HuH-7.5 (cell line): ENCODE results near the gene AOX1.
"Not testable (repeated sequence)": the region's sequence is repeated elsewhere in the genome, so short reads cannot be mapped to it uniquely, and the experiment has no call there.

Experiments
- DNase-seq: peaks from one replicate; pipeline ENCODE4 v3.0.0; 2011; ENCODE audit warnings: low spot score

The AOX1 gene

DNA sequence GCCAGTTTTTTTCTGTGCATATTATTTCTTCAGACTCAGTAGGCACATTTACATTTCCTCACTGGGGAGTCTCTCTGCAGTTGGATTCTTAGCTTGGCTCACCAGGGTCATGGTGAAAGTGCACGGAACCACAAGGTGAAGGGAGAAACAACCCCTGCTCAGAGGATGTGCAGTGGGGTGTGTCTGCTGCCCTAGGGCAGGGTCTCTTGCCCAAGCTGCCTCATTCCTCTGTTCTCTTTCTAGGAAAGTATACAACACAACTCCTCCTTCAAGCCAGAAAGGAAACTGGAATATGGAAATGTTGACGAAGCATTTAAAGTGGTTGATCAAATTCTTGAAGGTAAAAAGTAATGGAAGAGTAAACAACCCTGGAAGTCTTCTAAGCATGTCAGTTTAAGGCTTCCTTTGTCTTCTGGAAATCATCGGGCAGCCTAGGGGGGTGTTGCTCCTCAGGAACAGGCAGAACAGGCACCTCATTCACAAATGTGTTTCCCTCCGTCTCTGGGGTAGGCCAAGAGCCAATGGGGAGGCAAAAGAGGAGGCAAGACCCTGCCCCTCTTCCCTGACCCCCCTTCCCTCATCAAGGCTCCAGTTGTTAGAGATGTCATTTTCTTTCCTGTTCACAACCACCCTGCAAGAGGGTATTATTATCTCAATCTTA, 41.4 kb downstream of the AOX1 start:
- DNase-seq, result no peak

DNA sequence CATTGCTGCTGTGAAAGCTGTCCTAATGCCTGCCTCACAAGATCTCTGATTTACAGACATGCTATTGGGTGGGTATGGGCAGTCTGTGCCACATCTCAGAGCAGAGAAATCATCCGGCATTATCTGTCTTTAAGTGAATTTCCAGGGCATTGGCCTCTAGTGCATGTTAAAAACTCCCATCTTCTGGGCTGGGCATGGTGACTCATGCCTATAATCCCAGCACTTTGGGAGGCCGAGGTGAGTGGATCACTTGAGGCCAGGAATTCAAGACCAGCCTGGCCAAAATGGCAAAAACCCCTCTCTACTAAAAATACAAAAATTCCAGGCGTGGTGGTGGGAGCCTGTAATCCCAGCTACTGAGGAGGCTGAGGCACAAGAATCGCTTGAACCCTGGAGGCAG, 42.6 kb downstream of the AOX1 start:
- DNase-seq, result not testable (repeated sequence)

DNA sequence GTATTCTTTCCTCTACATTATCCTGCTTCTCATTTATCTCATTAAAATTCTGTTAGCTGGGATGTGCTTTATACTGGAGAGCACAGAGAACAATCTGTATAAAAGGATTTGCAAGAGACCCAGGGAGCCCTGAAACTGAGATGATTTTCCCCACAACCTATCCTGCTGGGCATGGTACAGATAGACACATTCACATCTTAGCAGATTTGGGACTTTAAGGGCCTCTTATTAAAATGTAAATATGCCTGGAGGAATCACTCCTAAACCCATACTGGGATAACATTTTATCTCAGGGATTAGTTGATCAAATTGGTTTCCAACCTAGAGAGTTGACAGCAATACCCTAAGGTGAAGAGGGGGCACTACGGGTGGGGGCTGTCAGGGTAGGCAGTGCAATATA, 45.5 kb downstream of the AOX1 start:
- DNase-seq, result no peak

DNA sequence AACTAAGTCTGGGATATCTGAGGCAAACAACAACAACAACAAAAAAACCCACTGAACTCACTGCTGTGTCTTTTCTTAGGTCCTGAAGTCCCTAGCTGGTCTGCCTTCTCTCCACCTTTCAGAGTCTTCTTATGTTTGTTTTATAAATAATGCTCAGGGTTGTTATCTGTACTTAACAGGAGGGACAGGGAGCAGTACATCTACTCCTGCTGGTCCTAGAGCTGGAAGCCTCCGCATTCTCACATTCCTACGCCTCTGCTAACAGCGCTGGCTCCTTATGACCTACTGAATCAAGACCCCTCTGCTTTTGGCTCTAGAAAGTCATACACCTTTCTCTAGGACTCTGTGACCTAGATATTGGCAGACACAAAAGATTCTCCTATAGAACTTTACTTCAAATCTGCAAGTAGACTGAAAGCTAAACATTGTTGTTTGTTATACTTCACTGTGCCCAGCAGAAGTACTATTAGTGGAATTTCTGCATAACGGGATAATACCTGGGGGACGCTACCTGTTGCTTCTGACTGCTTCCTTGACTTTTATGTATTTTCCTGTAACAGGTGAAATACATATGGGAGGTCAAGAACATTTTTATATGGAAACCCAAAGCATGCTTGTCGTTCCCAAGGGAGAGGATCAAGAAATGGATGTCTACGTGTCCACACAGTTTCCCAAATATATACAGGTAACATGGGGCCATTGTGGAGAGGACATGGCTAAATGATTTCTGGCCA, 48.6 kb downstream of the AOX1 start:
- no peak for DNase-seq

DNA sequence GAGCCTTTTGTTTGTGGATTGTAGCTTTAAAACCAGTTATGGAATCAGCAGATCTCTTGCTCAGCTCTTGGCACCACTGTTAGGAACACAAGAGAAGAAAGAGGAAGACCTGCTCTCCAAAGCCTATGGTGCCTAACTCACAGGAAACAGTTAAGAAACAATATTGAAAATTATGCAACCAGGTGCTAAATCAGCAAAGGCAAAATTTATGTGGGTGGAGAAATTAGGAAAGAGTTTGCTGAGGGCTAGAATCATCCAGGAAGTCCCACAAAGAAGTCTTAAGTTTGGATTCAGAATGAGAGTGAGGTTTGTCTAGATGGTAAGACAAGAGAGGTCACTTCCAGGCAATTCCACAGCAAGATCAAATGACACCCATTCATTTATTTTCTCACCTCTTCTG, 49.4 kb downstream of the AOX1 start:
- no peak for DNase-seq

DNA sequence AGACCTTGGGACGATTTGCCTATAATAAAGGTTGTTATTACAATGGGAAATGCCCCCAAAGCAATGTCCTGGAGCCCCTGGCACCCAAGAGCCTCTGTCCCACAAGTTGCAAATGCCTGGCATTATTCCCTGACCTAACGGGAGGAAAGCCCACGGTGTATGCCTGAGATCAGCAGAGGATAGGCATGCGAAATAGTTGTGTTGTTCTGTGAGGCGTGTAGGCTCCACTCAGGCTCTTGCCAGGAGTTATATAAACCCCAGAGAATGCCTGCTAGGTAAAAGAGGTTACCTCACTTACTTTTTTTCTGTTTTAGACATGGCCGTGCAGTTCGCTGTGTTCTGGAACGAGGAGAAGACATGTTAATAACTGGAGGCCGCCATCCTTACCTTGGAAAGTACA, 52.1 kb downstream of the AOX1 start:
- no peak for DNase-seq

DNA sequence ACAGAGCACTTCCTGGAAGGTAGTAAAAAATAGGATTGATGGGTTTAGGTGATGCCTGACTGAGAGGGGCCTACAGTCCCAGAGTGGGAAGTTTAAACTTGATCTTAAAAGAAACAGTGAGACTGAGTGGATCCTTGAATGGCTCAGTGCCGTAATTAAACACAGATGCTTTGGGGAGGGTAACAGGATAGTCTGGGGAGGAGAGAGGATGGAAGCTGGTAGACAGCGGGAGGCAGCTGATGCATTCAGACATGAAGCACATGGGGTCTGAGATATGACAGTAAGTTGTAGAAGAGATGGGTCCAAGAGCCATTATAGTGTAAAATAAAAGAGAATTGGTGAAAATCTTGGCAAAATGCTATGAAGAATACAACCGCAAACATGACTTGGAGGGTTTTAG, 54.4 kb downstream of the AOX1 start:
- DNase-seq, result no peak

DNA sequence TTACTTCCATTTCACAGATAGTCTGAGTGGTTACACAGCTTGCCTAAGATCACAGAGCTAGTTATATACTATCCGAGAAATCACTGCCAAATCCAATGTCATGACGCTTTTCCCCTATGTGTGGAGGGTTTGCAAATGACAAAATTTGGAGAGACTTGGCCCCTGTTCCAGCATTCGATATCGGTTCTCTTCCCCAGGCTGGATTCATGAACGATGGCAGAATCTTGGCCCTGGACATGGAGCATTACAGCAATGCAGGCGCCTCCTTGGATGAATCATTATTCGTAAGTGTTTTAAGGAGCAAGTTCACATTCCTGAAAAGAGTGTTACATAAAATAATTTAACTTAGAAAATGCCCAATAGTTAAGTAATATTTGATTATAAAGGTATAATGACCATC, 55.1 kb downstream of the AOX1 start:
- DNase-seq, result no peak

DNA sequence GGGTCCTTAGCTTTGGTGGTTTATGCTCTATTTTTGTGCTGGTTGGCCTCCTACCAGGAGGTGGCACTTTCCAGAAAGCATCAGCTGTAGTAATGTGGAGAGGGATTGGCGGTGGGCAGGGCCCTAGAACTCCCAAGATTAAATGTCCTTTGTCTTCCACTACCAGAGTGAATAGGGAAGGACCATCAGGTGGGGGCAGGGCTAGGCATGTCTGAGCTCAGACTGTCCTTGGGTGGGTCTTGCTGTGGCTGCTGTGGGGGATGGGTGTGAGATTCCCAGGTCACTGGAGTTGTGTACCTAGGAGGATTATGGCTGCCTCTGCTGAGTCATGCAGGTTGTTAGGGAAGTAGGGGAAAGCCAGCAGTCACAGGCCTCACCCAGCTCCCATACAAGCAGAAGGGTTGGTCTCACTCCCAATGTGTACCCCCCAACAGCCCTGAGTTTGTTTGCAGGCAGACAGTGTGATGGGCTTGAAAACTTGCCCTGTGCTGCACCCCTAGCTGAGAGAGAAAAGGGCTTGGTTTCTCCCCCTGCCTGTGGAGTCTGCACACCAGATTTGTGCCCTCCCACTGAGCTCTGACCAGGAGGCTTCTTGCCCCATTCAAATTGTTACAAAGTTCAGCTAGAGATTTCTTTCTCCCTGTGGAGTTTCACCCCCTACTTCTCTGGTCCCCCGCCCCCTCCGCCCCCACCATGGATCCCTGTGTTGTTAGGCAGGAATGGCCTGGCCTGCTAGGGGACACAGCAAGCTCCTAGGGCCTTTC, 62.9 kb downstream of the AOX1 start:
- DNase-seq, result not testable (repeated sequence)

DNA sequence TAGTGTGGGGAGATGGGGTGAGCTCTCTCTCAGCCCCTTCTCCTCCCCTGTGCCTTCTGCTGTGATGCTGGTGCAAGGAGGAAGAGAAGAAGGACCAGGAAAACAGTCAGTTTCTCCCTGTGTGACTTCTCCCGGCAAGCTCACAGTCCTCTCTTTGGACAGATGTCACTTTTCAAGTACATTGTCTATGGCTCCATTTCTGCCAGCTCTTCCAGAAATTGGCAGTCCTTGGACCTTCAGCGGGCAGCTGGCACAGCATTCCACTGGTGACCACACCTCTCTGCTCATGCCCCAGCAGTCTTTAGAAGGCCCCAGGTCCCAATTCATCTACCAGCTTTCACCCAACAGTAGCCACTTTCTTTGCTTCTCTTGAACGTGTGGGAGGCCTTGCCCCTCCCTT, 63.9 kb downstream of the AOX1 start:
- DNase-seq, result no peak

DNA sequence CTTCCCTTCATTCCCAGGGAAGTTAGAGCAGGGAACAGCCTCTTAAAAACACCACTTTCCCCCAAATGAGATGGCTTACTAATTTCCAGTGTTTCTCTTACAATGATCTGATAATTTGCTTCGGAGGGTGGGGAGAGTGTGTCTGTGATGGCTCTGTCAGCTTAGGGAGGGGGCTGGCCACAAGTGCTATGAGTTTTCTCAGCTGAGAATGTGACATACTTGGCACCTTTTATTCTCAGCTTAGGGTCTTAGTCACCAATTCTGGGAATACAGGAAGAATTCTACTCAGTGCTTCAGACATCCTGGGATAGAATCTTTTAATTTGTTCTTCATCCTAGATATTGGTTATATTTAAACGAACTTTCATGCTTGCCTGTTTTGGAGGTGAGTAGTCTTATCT, 64.4 kb downstream of the AOX1 start:
- DNase-seq, result no peak

DNA sequence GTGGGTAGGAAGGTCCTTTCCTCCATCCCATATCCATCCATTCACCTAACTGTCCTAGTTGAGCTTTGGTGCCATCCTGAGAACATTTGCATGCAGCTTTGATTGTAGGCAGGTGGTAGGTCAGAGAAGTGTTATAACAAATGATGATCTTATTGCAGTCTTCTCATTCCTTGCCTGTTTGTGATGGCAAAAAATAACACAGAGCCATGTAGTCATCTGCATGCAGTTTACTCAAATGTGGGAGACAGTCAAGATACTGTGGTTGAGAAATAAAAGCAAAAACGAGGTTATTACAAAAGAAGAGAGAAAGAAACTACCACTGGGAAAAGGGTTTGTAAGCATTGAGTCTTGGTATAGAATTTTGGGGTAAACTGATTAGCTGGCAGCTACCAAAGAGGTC, 66.3 kb downstream of the AOX1 start:
- no peak for DNase-seq

DNA sequence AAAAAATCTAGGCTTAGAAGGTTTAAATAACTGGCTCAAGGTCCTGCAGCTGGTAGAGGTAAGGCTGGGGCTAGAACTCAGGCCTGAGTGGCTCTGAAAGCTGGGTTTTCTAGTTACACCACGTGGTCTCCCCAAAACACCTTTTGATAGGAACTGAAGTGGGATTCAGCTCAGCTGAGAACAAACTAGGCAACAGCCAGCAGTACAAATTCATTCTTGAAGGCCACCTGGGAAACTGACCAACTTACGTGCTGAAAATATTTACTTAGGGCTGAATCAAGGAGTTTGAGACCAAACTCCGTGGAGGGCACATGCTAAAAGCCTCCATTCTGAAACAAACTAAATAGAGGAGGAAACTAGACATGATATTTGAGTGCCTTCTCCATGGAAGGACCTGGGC, 67.2 kb downstream of the AOX1 start:
- DNase-seq, result no peak

DNA sequence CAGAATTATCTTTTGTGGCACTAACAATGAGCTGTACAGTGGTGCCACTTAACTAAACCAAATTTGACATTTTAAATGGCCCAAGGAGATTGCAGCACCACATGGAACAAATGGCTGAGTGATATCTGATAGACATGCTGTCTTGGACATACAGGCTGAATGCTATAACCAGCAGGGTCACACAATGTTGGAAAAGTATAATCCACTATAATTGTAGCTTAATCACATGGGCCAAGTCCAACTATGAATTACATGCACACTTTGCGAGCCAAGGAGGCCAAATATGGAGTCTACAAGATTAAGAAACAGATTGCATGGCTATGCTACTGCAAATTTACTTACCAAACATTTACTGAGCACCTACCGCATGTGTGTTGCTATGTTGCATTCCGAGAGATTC, 69.0 kb downstream of the AOX1 start:
- no peak for DNase-seq

DNA sequence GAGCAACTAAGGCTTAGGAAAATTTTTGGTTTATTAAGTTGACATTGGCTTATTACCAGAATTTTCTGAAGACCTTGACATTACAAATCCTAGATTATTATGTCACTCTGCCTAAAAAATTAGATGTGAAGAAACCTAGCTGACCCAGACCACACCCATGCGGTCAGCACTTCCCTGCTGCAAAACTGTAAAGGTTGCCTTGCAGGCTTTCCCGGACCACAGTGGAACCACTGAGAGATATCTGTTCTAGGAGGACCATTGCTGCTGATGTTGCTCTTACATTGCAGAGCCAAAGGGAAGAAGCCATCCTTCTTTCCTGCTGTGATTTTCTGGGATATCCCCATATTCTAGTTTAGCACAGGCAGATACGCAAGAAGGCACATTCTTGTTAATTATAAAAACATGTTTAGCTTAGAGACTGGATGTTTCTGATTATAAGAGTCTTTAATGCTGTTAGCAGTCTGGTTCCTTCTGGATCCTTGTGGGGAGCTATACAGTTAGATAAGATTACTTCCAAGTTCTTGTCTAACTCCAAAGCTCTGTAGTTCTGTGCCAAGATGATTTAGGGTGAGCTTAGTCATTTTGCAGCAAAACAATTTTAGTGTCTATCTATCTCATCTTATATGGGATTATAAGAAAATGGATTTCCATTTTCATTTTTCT, 70.2 kb downstream of the AOX1 start:
- no peak for DNase-seq

DNA sequence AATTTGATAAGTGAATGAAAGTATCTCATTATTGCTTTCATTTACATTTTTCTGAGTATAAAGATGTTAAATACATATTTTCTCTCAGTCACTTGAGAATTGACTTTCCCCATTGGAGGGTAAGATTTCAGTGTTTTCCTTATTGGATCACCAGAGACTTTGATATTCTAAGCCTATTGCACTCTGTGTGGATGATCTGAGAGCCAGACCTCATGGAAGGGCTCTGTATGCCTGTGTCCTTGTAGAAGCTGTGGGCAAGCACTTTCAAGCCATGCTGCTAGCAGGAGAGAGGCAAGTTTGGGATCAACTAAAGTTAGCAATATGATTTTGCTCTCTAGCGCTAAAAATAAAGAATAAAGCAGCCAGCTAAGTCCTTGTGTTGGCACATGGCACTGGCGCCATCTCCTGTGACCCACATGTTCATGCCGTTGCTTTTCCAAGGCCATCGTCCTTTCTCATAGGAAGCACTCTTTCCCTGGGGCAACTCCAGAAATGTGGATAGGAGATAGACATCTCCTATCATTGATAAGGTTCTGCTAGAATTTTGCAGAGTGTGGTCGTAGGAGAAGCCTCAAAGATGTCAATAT, 72.6 kb downstream of the AOX1 start:
- DNase-seq, result no peak

DNA sequence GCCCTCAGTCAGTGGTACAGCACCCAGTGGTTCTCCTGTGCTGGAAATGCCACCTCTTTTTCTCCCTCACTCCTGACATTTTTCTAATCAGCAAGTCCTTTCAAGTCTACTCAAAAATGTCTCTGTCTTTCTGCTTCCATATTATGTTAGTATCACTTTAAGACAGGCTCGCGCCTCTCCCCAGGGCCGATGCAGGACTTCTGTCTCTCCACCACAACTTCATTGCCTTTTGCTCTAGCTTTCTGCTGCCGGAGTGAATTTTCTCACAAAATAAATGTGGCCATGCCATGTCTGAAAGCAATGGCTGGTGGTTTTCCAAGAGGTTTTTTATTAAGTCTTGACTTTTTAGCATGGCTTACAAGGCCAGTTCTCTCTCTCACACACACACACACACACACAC, 73.6 kb downstream of the AOX1 start:
- no peak for DNase-seq

DNA sequence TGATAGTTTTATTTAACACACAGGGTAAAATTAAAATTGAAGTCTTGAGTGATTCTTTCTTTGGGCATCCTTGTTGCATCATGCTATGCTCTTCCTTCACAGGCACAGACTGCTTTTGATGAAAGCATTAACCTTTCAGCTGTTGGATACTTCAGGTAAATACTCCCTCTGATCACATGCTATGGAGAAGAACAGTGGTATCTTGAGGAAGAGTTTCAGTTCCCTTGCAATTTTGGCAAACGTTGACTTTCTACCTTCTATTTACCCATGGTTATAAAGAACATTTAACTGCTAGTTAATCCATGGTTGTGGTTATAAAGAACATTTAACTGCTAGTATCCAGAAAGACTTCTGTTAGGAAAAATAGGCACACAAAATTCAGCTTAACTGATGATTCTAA, 75.7 kb downstream of the AOX1 start:
- no peak for DNase-seq

DNA sequence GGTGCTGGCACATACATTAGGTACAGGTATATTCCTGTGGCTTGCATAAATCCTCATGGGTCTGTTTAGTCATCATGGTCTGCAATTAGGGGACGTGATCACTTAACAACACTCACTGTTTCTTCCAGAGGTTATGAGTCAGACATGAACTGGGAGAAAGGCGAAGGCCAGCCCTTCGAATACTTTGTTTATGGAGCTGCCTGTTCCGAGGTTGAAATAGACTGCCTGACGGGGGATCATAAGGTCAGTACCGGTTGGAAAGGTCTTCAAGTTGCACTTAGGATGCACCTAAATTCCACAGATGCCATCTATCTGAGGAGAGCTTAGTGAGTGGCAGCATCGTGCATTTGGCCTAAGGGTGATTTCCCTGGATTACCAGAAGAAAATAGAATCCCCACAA, 76.9 kb downstream of the AOX1 start:
- no peak for DNase-seq

DNA sequence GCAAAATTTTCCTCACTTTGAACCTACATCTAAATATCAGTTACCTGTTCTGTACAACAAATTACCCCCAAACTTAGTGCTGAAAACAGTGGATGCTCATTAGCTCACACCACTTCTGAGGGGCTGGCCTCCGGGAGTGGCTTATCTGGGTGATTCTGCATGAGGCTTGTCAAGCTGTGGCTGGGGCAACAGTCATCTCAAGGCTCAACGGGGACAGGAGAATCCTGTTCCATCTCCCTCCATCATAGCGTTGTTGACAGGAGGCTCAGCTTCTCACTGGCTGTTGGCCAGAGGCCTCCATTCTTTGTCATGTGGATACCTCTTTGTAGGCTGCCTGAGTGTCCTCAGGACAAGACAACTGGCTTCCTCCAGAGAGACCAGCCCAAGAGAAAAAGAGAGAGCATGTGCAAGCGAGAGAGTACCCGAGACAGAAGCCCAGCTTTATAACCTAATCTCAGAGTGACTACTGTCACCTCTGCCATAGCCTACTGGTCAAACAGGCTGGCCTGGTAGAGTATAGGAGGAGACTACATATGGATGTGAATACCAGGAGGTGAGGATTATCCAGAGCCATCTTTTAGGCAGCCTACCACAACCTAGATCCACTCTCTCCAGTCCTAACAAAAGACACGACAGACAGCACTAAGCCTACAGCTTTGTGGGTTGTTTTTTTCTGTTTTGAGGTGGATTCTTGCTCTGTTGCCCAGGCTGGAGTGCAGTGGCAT, 79.1 kb downstream of the AOX1 start:
- DNase-seq, result no peak

DNA sequence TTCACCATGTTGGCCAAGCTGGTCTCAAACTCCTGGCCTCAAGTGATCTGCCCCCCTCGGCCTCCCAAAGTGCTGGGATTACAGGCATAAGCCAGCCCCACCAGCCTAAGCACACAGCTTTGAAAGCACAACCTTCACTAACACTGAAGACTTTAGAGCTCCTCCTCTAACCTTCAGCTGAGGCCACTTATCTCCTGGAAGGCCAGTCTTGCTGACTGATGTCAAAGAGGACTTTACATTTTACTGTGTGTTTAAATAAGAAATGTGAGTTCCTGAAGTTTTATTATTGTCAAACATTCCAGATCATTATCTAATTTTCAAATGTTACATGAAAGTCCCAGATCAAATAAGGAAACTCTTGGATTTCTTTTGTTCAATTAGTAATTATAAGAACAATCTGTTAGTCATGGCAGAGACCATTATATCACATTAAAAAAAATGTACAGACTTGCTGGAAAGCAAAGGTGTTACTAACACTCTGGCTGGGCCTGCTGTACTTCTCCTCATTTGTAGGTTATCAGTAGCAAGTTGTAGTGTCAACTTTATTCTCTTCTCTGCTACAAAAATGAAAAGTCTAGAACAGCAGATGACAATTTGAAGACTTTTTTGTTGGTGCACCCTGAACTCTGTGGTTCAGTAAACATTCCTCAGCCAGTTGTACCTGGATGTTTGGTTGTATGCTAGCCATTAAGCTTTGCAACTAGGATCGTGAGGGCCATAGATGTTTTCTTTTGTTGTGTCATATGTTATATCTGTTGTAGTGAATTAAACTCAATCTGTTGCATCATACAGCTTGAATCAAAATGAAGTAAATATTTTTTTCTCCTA, 80.0 kb downstream of the AOX1 start:
- DNase-seq, result no peak
